Subcutaneous adipose tissue (tissue), 4 donors: ENCODE results near the gene SMOC1. TPM values are rescaled to one million over a fixed set of nuclear protein-coding genes. Genes with fewer than 3 reads are reported as not detected.

Source experiments
- CTCF ChIP-seq: fragments of 450-650 bp; IDR thresholded peaks from one replicate; pipeline ENCODE4 v1.5.1; 2016; ENCODE audit warnings: low read depth, mild to moderate bottlenecking, control low read depth, antibody characterized with exemption, moderate library complexity
- total RNA-seq, 4 donors: library from RNA; depleted of rRNA; stranded (reverse); fragments of >200 nt; gene quantifications; one replicate each; pipeline ENCODE4 v1.1.0, GENCODE V29; 2016

The SMOC1 gene
- total RNA-seq, 4 donors from 2014 or later = 7.7 to 38.1 (median 29.9) TPM

- TF ChIP-seq CTCF = no peak
Observed at GRCh38 chr14:69886453-69887242, 7.4 kb downstream of the SMOC1 start.

- no peak for TF ChIP-seq CTCF
Observed at GRCh38 chr14:69887740-69888657, 8.8 kb downstream of the SMOC1 start.

- TF ChIP-seq CTCF = no peak
Observed at GRCh38 chr14:69891422-69891821, 12.2 kb downstream of the SMOC1 start.

- TF ChIP-seq CTCF = no peak
Observed at GRCh38 chr14:69895109-69895508, 15.9 kb downstream of the SMOC1 start.

GRCh38 chr14:69896080-69896479 lies 16.9 kb downstream of the SMOC1 start:
- TF ChIP-seq CTCF = no peak

GRCh38 chr14:69896972-69897371 lies 17.8 kb downstream of the SMOC1 start:
- TF ChIP-seq CTCF = no peak

- TF ChIP-seq CTCF = no peak
Observed at GRCh38 chr14:69900603-69901002, 21.4 kb downstream of the SMOC1 start.
